OCI-LY3 (cell line): ENCODE results near the gene ITGA3.

Source experiments
- EZH2phosphoT487 ChIP-seq: fragments of 200-600 bp; shearing (Covaris generic); IDR thresholded peaks from 2 replicates; pipeline ENCODE4 v1.6.1; 2018; ENCODE audit warnings: antibody characterized with exemption, mixed run types, low read depth
- TF ChIP-seq, protein P1 (sequence below): fragments of 200-600, 300-600 bp; sonication (generic); IDR thresholded peaks from 2 replicates; pipeline ENCODE4 v1.5.1; 2014; ENCODE audit warnings: antibody characterized with exemption, low read length, low read depth

DNA sequence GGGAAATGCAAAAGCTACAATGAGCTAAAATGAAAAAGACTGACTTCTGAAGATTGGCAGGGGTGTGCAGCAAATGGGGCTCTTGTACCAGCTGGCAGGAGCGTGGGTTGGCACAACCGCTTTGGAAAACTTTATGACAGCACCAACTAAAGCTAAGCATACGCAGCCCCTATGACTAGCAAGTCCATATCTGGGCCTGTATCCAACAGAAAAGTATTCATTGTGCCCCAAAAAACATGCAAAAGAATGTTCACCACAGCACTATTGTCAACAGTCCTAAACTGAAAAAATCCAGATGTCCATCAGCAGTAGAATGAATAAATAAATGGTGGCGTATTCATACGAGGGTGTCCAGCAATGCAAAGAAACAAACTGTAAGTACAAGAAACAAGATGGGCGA is 22.6 kb upstream of the ITGA3 start:
- TF ChIP-seq, protein P1, sequence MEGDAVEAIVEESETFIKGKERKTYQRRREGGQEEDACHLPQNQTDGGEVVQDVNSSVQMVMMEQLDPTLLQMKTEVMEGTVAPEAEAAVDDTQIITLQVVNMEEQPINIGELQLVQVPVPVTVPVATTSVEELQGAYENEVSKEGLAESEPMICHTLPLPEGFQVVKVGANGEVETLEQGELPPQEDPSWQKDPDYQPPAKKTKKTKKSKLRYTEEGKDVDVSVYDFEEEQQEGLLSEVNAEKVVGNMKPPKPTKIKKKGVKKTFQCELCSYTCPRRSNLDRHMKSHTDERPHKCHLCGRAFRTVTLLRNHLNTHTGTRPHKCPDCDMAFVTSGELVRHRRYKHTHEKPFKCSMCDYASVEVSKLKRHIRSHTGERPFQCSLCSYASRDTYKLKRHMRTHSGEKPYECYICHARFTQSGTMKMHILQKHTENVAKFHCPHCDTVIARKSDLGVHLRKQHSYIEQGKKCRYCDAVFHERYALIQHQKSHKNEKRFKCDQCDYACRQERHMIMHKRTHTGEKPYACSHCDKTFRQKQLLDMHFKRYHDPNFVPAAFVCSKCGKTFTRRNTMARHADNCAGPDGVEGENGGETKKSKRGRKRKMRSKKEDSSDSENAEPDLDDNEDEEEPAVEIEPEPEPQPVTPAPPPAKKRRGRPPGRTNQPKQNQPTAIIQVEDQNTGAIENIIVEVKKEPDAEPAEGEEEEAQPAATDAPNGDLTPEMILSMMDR, result no peak
- TF ChIP-seq EZH2phosphoT487, result no peak
